Retina (tissue), 1 donor: ENCODE results near the gene BTBD9.

Source experiments
- DNase-seq: peaks from one replicate; pipeline ENCODE4 v3.0.0-alpha.2; 2016

Gene BTBD9

GRCh38 chr6:38153798-38154345 lies 485.9 kb downstream of the BTBD9 start:
- DNase-seq = no peak

GRCh38 chr6:38153076-38153797 lies 486.5 kb downstream of the BTBD9 start:
- DNase-seq = no peak

GRCh38 chr6:38152620-38153019 lies 487.1 kb downstream of the BTBD9 start:
- DNase-seq = no peak

GRCh38 chr6:38151580-38152500 lies 487.9 kb downstream of the BTBD9 start:
- no peak for DNase-seq

GRCh38 chr6:38150681-38151296 lies 488.9 kb downstream of the BTBD9 start:
- DNase-seq = no peak

- DNase-seq = no peak
These were observed 489.7 kb downstream of the BTBD9 start for GRCh38 chr6:38150021-38150420.

GRCh38 chr6:38149531-38149930 lies 490.2 kb downstream of the BTBD9 start:
- no peak for DNase-seq

GRCh38 chr6:38148606-38149005 lies 491.1 kb downstream of the BTBD9 start:
- no peak for DNase-seq

GRCh38 chr6:38146734-38147027 lies 493.0 kb downstream of the BTBD9 start:
- DNase-seq = no peak

- no peak for DNase-seq
These were observed 493.6 kb downstream of the BTBD9 start for GRCh38 chr6:38146021-38146733.

GRCh38 chr6:38144365-38144945 lies 495.3 kb downstream of the BTBD9 start:
- no peak for DNase-seq

GRCh38 chr6:38143191-38144150 lies 496.3 kb downstream of the BTBD9 start:
- DNase-seq = no peak

- no peak for DNase-seq
These were observed 497.4 kb downstream of the BTBD9 start for GRCh38 chr6:38142178-38142902.

GRCh38 chr6:38141716-38142115 lies 498.0 kb downstream of the BTBD9 start:
- DNase-seq = no peak

- no peak for DNase-seq
These were observed 498.6 kb downstream of the BTBD9 start for GRCh38 chr6:38141085-38141484.

GRCh38 chr6:38138374-38138773 lies 501.4 kb downstream of the BTBD9 start:
- DNase-seq = no peak

- no peak for DNase-seq
These were observed 502.0 kb downstream of the BTBD9 start for GRCh38 chr6:38137608-38138265.

GRCh38 chr6:38136547-38136946 lies 503.2 kb downstream of the BTBD9 start:
- DNase-seq = no peak

- no peak for DNase-seq
These were observed 505.0 kb downstream of the BTBD9 start for GRCh38 chr6:38134704-38135088.
